Lung (tissue), 12 donors: ENCODE measurements around the gene CEP70. TPM values are rescaled to one million over a fixed set of nuclear protein-coding genes. Genes with fewer than 3 reads are reported as not detected.
A peak's percentile ranks its signal among the peaks of the same experiment; 100 is the strongest.

Experiments used
- ATAC-seq: fragments of 200-7000 bp; cut with Tn5 transposase; one replicate; pipeline ENCODE4 v1.9.1; 2020; ENCODE audit warnings: moderate number of reproducible peaks; ENCODE audit not compliant: insufficient read depth, low FRiP score
- DNase-seq, 3 donors: peaks; one replicate each; pipeline ENCODE4 v3.0.0-alpha.2; 2013 to 2017
- H3K27ac ChIP-seq, 2 donors: one replicate each; pipeline ENCODE4 v1.5.1; 2013; ENCODE audit warnings: mild to moderate bottlenecking in 2 of 2, moderate library complexity in 2 of 2, control low read depth in 1 of 2, inconsistent platforms in 1 of 2, low read depth in 1 of 2, low read length in 1 of 2
- H3K27me3 ChIP-seq, 3 donors: one replicate each; pipeline ENCODE4 v1.5.1; 2013; ENCODE audit warnings: low read length in 2 of 3; ENCODE audit not compliant: control insufficient read depth in 3 of 3, insufficient read depth in 3 of 3
- H3K36me3 ChIP-seq, 4 donors: one replicate each; pipeline ENCODE4 v1.5.1; 2013; ENCODE audit warnings: low read length in 4 of 4, mild to moderate bottlenecking in 1 of 4, moderate library complexity in 1 of 4; ENCODE audit not compliant: control insufficient read depth in 4 of 4, insufficient read depth in 4 of 4
- H3K4me1 ChIP-seq, 5 donors: one replicate each; pipeline ENCODE4 v1.5.1; 2013; ENCODE audit warnings: low read length in 5 of 5, mild to moderate bottlenecking in 2 of 5, moderate library complexity in 1 of 5; ENCODE audit not compliant: control insufficient read depth in 5 of 5, insufficient read depth in 5 of 5
- H3K4me3 ChIP-seq: one replicate; pipeline ENCODE4 v1.5.1; 2013; ENCODE audit warnings: mild to moderate bottlenecking, control low read depth, moderate library complexity
- H3K9ac ChIP-seq, 2 donors: one replicate each; pipeline ENCODE4 v1.5.1; 2013; ENCODE audit warnings: low read length in 2 of 2, control low read depth in 1 of 2; ENCODE audit not compliant: insufficient read depth in 1 of 2
- H3K9me3 ChIP-seq, 4 donors: one replicate each; pipeline ENCODE4 v1.5.1; 2013; ENCODE audit warnings: low read length in 3 of 4, mild to moderate bottlenecking in 1 of 4, moderate library complexity in 1 of 4; ENCODE audit not compliant: control insufficient read depth in 4 of 4, insufficient read depth in 3 of 4
- WGBS, 2 donors: extraction: QIAGEN DNeasy Blood & Tissue Kit; methylation state at CpG; one replicate each; pipeline ENCODE4 v1.1.7; 2013; 5-methylcytosine and 5-hydroxymethylcytosine counted together
- polyA plus RNA-seq, 2 donors: library from polyadenylated mRNA; stranded (reverse); fragments of 200-250 nt; gene quantifications; one replicate each; pipeline ENCODE4 v1.2.1, GENCODE V29; 2013
- total RNA-seq, 2 donors: library from RNA; depleted of rRNA in 1 of 2; stranded (reverse); fragments of >200 nt in 1 of 2; gene quantifications; one replicate each; pipeline ENCODE4 v1.2.1, GENCODE V29; 2014 to 2021
- TF ChIP-seq, protein P1 (sequence below): IDR thresholded peaks from 2 replicates; pipeline ENCODE4 v1.5.1; 2012; ENCODE audit warnings: mild to moderate bottlenecking; ENCODE audit errors: control extremely low read depth, extremely low read depth
- donor health status: control.
- donor health status: control.
- donor health status: Bipolar disorder and iron deficiency.
- donor health status: healthy.
- donor health status: DM: yes; HTN: yes; CAD: no.

Gene CEP70
- total and polyA plus RNA-seq, 4 donors: 19.5 to 137 (median 32.5) TPM

DNA sequence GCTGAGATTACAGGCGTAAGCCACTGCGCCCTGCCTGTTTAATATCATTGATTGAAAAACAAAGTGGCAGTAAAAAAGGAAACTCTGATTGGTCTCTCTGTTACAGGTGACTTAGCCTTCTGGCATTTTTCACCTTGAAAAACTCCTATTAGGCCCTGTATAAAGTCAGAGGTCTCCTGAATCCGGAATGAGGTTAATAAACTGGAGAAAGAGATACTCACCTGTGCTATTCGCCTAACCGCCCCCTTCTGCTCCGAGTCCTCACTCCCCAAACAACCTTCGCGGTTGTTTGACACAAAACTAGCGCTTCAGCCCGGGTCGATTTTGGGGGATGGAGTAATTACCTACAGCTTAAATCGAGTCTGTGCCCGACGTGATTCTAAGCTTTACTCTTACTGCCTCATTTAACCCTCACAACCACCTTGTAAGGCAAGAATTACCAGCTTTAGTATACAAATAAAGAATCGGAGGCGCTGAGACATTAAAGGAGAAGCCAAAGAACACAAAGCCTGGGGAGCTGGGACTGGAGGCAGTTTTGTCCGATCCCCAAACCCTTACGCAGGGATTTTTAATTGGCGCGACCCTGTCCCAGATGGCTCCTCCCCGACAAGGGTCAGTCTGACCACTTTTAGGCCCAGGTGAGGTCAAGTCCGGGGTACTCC, 441 bp downstream of the CEP70 start:
- no peaks in the 10 kb centered on the region for H3K27me3 ChIP-seq
- H3K4me3 ChIP-seq: peak overlapping the region; percentile 78
- TF ChIP-seq, protein P1, sequence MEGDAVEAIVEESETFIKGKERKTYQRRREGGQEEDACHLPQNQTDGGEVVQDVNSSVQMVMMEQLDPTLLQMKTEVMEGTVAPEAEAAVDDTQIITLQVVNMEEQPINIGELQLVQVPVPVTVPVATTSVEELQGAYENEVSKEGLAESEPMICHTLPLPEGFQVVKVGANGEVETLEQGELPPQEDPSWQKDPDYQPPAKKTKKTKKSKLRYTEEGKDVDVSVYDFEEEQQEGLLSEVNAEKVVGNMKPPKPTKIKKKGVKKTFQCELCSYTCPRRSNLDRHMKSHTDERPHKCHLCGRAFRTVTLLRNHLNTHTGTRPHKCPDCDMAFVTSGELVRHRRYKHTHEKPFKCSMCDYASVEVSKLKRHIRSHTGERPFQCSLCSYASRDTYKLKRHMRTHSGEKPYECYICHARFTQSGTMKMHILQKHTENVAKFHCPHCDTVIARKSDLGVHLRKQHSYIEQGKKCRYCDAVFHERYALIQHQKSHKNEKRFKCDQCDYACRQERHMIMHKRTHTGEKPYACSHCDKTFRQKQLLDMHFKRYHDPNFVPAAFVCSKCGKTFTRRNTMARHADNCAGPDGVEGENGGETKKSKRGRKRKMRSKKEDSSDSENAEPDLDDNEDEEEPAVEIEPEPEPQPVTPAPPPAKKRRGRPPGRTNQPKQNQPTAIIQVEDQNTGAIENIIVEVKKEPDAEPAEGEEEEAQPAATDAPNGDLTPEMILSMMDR: no peak
- H3K9me3 ChIP-seq: no peaks in the 10 kb centered on the region
- DNase-seq: no peak
- WGBS, 2 donors: 10 to 11% methylated on average over 22 of the region's 22 CpGs
- peak overlapping the region; percentile 87 to 97 for H3K27ac ChIP-seq
- peak overlapping the region; percentile 99 to 100 for H3K9ac ChIP-seq
- no peak for ATAC-seq
- H3K36me3 ChIP-seq: no peaks in the 10 kb centered on the region
- H3K4me1 ChIP-seq: peaks cover 0 to 2% (median 0%) of the 10 kb centered on the region in 5 donors

DNA sequence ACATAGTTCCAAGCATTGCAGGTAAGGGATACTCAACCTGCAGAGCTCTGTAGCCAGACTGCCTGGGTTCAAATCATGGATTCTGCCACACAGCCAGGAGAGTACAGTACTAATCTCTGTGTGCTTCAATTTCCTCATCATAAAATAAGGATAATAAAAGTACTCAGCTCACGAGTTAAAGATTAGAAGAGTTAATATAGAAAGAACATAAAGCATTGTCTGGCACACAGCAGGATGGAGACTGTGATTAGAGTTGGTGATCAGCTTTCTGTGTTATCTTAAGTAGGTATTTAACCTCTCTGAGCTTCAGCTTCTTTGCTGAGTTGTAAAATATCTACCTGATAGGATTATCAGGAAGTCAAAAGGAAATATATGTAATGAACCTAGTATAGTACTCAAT, 2.7 kb downstream of the CEP70 start:
- Histone ChIP-seq H3K9me3 (peaks cover 0 to 2% (median 0%) of the 10 kb centered on the region in 4 donors), H3K4me3 (no peak overlapping the region), H3K4me1 (peaks cover 0 to 2% (median 0%) of the 10 kb centered on the region in 5 donors), H3K27ac (no peak overlapping the region), H3K27me3 (no peaks in the 10 kb centered on the region), H3K9ac (no peak overlapping the region), H3K36me3 (peaks cover 0 to 4% (median 0%) of the 10 kb centered on the region in 4 donors)
- DNase-seq (no peak), ATAC-seq (no peak)
- TF ChIP-seq, protein P1: no peak
- 61 to 83% methylated on average over 1 of the region's 1 CpG for WGBS, 2 donors

DNA sequence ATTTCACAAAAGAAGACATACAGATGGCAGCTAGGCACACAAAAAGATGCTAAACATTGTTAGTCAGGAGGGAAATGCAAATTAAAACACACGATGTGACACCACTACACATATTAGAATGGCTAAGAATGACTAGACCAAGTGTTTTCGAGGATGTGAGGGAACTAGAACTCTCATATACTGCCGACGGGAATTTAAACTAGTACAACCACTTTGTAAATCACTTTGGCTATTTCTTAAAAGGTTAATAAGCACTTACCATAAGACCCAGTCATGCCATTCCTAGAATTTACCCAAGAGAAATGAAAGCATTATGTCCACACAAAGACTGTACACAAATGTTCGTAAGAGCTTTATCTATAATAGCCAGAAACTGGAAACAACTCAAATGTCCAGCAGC, 5.6 kb downstream of the CEP70 start:
- no peak overlapping the region for H3K9ac ChIP-seq
- no peak overlapping the region for H3K27ac ChIP-seq

More for the DNA sequence above, 5.6 kb downstream of the CEP70 start:
- Histone ChIP-seq H3K4me1 (peaks cover 0 to 2% (median 0%) of the 10 kb centered on the region in 5 donors), H3K27me3 (no peaks in the 10 kb centered on the region), H3K9me3 (peaks cover 0 to 3% (median 0%) of the 10 kb centered on the region in 4 donors), H3K4me3 (no peak overlapping the region), H3K36me3 (peaks cover 0 to 4% (median 0%) of the 10 kb centered on the region in 4 donors)
- 69 to 87% methylated on average over 5 of the region's 5 CpGs for WGBS, 2 donors
- TF ChIP-seq, protein P1: no peak
- DNase-seq (peak in 1 of 3 donors; percentile 13), ATAC-seq (peak; percentile 59)
